Breast epithelium (tissue), 3 donors: ENCODE measurements around the gene GPR78.

Experiments used
- CTCF ChIP-seq, 3 donors: fragments of 450-650 bp; IDR thresholded peaks; one replicate each; pipeline ENCODE4 v1.5.1; 2016 to 2017; ENCODE audit warnings: antibody characterized with exemption in 3 of 3, mild to moderate bottlenecking in 3 of 3, moderate library complexity in 3 of 3
- POLR2AphosphoS5 ChIP-seq, 3 donors: sonication (generic); formaldehyde crosslinking; IDR thresholded peaks; one replicate each; pipeline ENCODE4 v1.6.1; 2017; ENCODE audit warnings: antibody characterized with exemption in 3 of 3

GRCh38 chr4:8570201-8570600, 10.0 kb upstream of the GPR78 start:
- TF ChIP-seq CTCF (IDR thresholded peaks at IDR 0.05) (no peak), POLR2AphosphoS5 (IDR thresholded peaks at IDR 0.05) (no peak)
